ENCODE data around the gene MARVELD3. TPM values are rescaled to one million over a fixed set of nuclear protein-coding genes. Genes with fewer than 3 reads are reported as not detected.
A peak's percentile ranks its signal among the peaks of the same experiment; 100 is the strongest.
"Not testable (repeated sequence)": the region's sequence is repeated elsewhere in the genome, so short reads cannot be mapped to it uniquely, and the experiment has no call there.

MARVELD3 gene
- total and polyA plus RNA-seq, 8 donors = 1.2 to 480 (median 2.3) TPM

DNA sequence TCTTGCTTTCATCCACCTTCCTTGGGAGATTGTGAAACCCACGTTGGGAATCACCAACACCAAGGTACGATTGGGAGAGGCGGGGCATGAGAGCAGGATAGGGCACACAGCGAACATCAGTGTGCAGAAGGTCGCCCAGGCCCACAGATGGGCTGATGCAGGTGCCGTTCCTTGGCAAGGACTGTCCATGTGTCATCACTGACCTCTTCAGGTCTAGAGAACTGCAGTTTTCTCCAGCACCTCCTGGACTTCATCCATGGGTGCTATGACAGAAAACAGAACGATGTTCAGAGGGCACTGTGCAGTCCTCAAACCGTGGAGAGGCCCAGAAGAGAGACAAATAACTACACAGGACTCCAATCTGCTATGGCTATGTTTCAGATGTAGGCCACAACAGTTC lies 25.2 kb upstream of the MARVELD3 start:
- TF ChIP-seq, protein P1, sequence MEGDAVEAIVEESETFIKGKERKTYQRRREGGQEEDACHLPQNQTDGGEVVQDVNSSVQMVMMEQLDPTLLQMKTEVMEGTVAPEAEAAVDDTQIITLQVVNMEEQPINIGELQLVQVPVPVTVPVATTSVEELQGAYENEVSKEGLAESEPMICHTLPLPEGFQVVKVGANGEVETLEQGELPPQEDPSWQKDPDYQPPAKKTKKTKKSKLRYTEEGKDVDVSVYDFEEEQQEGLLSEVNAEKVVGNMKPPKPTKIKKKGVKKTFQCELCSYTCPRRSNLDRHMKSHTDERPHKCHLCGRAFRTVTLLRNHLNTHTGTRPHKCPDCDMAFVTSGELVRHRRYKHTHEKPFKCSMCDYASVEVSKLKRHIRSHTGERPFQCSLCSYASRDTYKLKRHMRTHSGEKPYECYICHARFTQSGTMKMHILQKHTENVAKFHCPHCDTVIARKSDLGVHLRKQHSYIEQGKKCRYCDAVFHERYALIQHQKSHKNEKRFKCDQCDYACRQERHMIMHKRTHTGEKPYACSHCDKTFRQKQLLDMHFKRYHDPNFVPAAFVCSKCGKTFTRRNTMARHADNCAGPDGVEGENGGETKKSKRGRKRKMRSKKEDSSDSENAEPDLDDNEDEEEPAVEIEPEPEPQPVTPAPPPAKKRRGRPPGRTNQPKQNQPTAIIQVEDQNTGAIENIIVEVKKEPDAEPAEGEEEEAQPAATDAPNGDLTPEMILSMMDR (IDR thresholded peaks at IDR 0.05) = no peak
- TF ChIP-seq POLR2AphosphoS5 (IDR thresholded peaks at IDR 0.05) = no peak
- TF ChIP-seq EP300 (IDR thresholded peaks at IDR 0.05) = no peak
- TF ChIP-seq POLR2A (IDR thresholded peaks at IDR 0.05) = no peak
- intact Hi-C loops (cut with DNase I; ENCODE audit: low total_unique reads) = no loop called here
- DNase-seq = no peak

DNA sequence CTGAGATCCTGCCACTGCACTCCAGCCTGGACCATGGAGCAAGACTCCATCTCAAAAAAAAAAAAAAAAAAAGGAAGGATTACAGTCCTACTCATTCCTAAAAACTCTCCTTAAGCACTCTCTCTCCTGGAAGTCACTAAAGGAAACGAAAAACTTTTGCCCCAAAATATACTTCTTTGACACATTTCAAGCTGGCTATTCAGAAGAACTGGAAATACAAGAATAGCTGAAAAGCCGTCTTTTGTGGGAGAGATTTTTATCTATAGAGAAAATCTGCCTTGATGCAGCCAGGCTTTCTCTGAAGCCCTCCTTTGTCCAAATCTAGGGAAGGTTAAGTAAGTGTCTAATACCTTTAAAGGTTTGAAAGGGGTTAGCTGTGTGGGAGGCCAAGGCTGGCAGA lies 16.9 kb upstream of the MARVELD3 start:
- H3K9me3 ChIP-seq = no peaks in the 10 kb centered on the region
- DNase-seq = no peak
- H3K36me3 ChIP-seq = no peaks in the 10 kb centered on the region
- H3K4me1 ChIP-seq = peaks cover 0 to 7% (median 5%) of the 10 kb centered on the region in 4 donors
- TF ChIP-seq, protein P1 (IDR thresholded peaks at IDR 0.05) = no peak
- TF ChIP-seq EP300 (IDR thresholded peaks at IDR 0.05) (no peak), POLR2A (IDR thresholded peaks at IDR 0.05) (no peak), POLR2AphosphoS5 (IDR thresholded peaks at IDR 0.05) (no peak)
- WGBS, 5 donors = 26 to 51% (median 39%) methylated on average over 2 of the region's 2 CpGs
- H3K27ac ChIP-seq = no peak overlapping the region
- peaks cover 0 to 44% (median 0%) of the 10 kb centered on the region in 3 donors for H3K27me3 ChIP-seq
- H3K4me3 ChIP-seq = no peak overlapping the region
- intact Hi-C loops (cut with DNase I; ENCODE audit: low total_unique reads) = no loop called here

More for the DNA sequence above, 25.2 kb upstream of the MARVELD3 start:
- Histone ChIP-seq H3K9me3 (peaks cover 0 to 5% (median 0%) of the 10 kb centered on the region in 4 donors), H3K4me1 (no peaks in the 10 kb centered on the region), H3K4me3 (no peak overlapping the region), H3K27me3 (no peaks in the 10 kb centered on the region), H3K27ac (no peak overlapping the region), H3K36me3 (no peaks in the 10 kb centered on the region)
- 70 to 81% (median 74%) methylated on average over 5 to 8 of the region's 8 CpGs for WGBS, 5 donors

DNA sequence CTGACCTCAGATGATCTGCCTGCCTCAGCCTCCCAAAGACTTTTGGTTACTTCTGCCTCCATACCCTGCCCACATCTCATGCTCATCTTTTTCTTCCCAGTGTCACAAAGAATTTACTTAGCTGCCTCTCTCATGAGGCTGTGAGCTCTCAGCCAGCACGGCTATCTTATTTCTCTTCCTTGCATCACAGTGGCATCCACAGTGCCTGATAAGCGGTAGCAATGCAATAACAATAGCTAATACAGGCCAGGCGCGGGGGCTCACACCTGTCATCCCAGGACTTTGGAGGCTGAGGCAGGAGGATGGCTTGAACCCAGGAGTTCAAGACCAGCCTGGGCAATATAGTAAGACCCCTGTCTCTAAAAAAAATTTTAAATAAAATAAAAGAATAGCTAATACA lies 15.5 kb upstream of the MARVELD3 start:
- 60 to 80% (median 72%) methylated on average over 4 of the region's 4 CpGs for whole genome bisulfite sequencing, 5 donors
- Histone ChIP-seq H3K4me1 (peaks cover 0 to 7% (median 5%) of the 10 kb centered on the region in 4 donors), H3K36me3 (no peaks in the 10 kb centered on the region), H3K27me3 (peaks cover 0 to 56% (median 0%) of the 10 kb centered on the region in 3 donors), H3K27ac (no peak overlapping the region), H3K4me3 (no peak overlapping the region), H3K9me3 (no peaks in the 10 kb centered on the region)
- no peak for TF ChIP-seq POLR2A (IDR thresholded peaks at IDR 0.05)
- TF ChIP-seq POLR2AphosphoS5 (IDR thresholded peaks at IDR 0.05) = no peak
- TF ChIP-seq, protein P1 (IDR thresholded peaks at IDR 0.05) = no peak
- TF ChIP-seq EP300 (IDR thresholded peaks at IDR 0.05) = no peak
- intact Hi-C loops (cut with DNase I; ENCODE audit: low total_unique reads) = no loop called here
- no peak for DNase-seq

DNA sequence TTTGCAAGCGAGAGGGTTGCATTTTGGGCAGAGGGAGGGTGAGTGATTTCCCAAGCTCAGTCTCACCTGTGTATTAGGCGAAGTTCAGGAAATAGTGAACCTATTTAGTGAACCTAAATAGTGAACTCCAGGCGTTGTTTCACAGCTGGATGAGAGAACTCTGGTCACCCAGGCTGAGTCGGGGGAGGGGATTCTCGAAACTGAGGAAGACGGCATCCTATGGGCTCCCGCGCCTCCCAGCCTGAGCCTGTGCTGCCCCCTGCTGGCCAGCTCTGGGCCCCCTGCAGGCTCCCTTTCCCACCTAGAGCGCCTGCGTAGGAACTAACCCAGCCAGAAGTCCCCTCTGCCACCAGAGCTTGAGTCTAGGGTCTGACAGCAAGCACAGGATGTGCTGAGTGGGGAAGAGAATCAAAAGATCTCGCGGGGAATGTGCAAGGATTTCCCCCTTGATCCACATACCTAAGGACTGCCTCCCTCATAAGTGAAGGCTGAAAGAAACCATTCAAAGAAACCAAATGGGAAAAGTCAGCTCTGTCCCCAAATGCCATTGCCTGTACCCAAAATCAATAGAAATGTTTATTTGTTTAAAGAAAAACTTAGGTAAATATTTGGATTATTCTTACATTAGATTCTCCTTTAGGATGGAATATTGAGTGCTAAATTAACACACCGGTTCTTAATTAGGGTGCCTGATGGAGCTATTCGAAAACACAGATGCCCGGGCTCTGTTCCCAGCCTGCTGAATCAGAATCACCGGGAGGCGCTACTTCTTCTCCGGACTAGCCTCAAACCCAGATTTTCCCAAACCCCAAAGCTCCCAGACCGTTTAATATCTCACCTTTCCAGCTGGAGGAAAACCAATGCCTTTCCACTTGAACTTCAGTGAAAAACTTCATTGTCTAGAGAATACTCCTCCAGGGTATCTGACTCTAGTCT lies 14.8 kb upstream of the MARVELD3 start:
- DNase-seq = peak; percentile 78 to 88
- Histone ChIP-seq H3K27me3 (peaks cover 0 to 64% (median 0%) of the 10 kb centered on the region in 3 donors), H3K4me1 (peaks cover 0 to 7% (median 5%) of the 10 kb centered on the region in 4 donors), H3K9me3 (no peaks in the 10 kb centered on the region), H3K4me3 (no peak overlapping the region), H3K27ac (no peak overlapping the region), H3K36me3 (no peaks in the 10 kb centered on the region)
- TF ChIP-seq, protein P1 (IDR thresholded peaks at IDR 0.05) = peak in 5 of 7 experiments; percentile 47 to 86 (median 75)
- TF ChIP-seq POLR2A (IDR thresholded peaks at IDR 0.05) = no peak
- intact Hi-C loops (cut with DNase I; ENCODE audit: low total_unique reads) = no loop called here
- 11 to 17% (median 17%) methylated on average over 18 to 19 of the region's 19 CpGs for WGBS, 5 donors

DNA sequence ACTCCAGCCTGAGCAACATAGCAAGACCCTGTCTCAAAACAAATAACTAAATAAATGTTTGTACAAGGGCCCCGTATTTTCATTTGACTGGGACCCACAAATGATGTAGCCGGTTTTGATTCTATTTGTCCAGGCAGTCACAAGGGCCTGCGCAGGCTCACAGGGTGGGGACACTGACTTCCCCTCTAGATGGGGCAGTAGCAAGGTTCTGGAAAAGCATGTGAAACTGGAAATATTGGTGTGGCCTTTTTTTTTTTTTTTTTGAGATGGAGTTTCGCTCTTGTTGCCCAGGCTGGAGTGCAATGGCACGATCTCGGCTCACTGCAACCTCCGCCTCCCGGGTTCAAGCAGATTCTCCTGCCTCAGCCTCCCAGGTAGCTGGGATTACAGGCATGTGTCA lies 11.0 kb upstream of the MARVELD3 start:
- intact Hi-C loops (cut with DNase I; ENCODE audit: low total_unique reads) = not testable (repeated sequence)
- 75 to 81% (median 76%) methylated on average over 8 of the region's 8 CpGs for WGBS, 5 donors

More for the DNA sequence above, 11.0 kb upstream of the MARVELD3 start:
- H3K27me3 ChIP-seq = peaks cover 0 to 69% (median 0%) of the 10 kb centered on the region in 3 donors
- H3K4me3 ChIP-seq, H3K9me3 ChIP-seq, H3K36me3 ChIP-seq, H3K27ac ChIP-seq, DNase-seq, H3K4me1 ChIP-seq: not testable (repeated sequence)
